ENCODE measurements around the gene HPS4. TPM values are rescaled to one million over a fixed set of nuclear protein-coding genes. Genes with fewer than 3 reads are reported as not detected.

HPS4 gene
- total RNA-seq, 1 donor from 2014 or later: 95.5 TPM

GRCh38 chr22:26487996-26488395, 4.4 kb upstream of the HPS4 start:
- Mint-ChIP-seq H3K9me3 (no peaks in the 10 kb centered on the region), H3K4me1 (peaks cover 13% of the 10 kb centered on the region), H3K27ac (no peak overlapping the region), H3K27me3 (ENCODE audit: insufficient read depth, low read depth) (no peaks in the 10 kb centered on the region), H3K36me3 (peaks cover 24% of the 10 kb centered on the region), H3K4me3 (no peak overlapping the region)
- no peak for DNase-seq (ENCODE audit: low spot score)
- peaks cover 9% of the 10 kb centered on the region for H3K4me1 ChIP-seq
- no peak overlapping the region for H3K27ac ChIP-seq
- H3K9ac ChIP-seq: no peak overlapping the region
- H3K36me3 ChIP-seq: peaks cover 9% of the 10 kb centered on the region
- H3F3A ChIP-seq (ENCODE audit: low read depth): peaks cover 25% of the 10 kb centered on the region
- H4K20me1 ChIP-seq (ENCODE audit: low read depth): no peaks in the 10 kb centered on the region
- TF ChIP-seq EZH2 (IDR thresholded peaks at IDR 0.05): no peak
- TF ChIP-seq, protein P1, sequence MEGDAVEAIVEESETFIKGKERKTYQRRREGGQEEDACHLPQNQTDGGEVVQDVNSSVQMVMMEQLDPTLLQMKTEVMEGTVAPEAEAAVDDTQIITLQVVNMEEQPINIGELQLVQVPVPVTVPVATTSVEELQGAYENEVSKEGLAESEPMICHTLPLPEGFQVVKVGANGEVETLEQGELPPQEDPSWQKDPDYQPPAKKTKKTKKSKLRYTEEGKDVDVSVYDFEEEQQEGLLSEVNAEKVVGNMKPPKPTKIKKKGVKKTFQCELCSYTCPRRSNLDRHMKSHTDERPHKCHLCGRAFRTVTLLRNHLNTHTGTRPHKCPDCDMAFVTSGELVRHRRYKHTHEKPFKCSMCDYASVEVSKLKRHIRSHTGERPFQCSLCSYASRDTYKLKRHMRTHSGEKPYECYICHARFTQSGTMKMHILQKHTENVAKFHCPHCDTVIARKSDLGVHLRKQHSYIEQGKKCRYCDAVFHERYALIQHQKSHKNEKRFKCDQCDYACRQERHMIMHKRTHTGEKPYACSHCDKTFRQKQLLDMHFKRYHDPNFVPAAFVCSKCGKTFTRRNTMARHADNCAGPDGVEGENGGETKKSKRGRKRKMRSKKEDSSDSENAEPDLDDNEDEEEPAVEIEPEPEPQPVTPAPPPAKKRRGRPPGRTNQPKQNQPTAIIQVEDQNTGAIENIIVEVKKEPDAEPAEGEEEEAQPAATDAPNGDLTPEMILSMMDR (IDR thresholded peaks at IDR 0.05): no peak
- TF ChIP-seq EZH2phosphoT487 (IDR thresholded peaks at IDR 0.05): no peak
- H3K4me3 ChIP-seq: no peak overlapping the region
- no peak overlapping the region for H3K4me2 ChIP-seq
- H2AFZ ChIP-seq (replicated peaks): no peak overlapping the region
- H3K27me3 ChIP-seq: no peaks in the 10 kb centered on the region
- H3K79me2 ChIP-seq (ENCODE audit: low read depth): peaks cover 30% of the 10 kb centered on the region
- no peaks in the 10 kb centered on the region for H3K9me3 ChIP-seq (ENCODE audit: low read depth)

DNA sequence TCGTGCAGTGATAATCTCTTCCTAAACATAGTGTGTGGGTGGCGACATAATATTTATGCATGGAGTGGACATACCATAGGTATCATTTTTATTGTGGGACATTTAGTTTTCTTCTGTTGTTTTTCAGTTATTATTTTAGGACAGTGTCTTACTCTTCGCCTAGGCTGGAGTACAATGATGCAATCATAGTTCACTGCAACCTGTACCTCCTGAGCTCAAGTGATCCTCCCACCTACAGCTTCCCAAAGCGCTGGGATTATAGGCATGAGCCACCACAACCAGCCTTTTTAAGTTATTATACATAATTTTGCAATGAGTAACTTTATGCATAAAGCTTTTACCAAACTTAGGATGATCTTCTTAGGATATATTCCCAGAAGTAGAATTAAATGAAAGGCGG, 2.8 kb upstream of the HPS4 start:
- H3K9ac ChIP-seq: no peak overlapping the region
- H3F3A ChIP-seq (ENCODE audit: low read depth): peaks cover 29% of the 10 kb centered on the region
- Mint-ChIP-seq H3K9me3 (no peaks in the 10 kb centered on the region), H3K4me1 (peaks cover 26% of the 10 kb centered on the region), H3K36me3 (peaks cover 20% of the 10 kb centered on the region), H3K27ac (no peak overlapping the region), H3K4me3 (no peak overlapping the region), H3K27me3 (ENCODE audit: insufficient read depth, low read depth) (no peaks in the 10 kb centered on the region)
- H3K4me3 ChIP-seq: no peak overlapping the region
- H3K27ac ChIP-seq: no peak overlapping the region
- H3K27me3 ChIP-seq: no peaks in the 10 kb centered on the region
- TF ChIP-seq EZH2 (IDR thresholded peaks at IDR 0.05) (no peak), EZH2phosphoT487 (IDR thresholded peaks at IDR 0.05) (no peak)
- TF ChIP-seq, protein P1 (IDR thresholded peaks at IDR 0.05): no peak
- peaks cover 46% of the 10 kb centered on the region for H3K79me2 ChIP-seq (ENCODE audit: low read depth)
- no peaks in the 10 kb centered on the region for H4K20me1 ChIP-seq (ENCODE audit: low read depth)
- peaks cover 8% of the 10 kb centered on the region for H3K36me3 ChIP-seq
- no peak overlapping the region for H3K4me2 ChIP-seq
- no peak overlapping the region for H2AFZ ChIP-seq (replicated peaks)
- no peaks in the 10 kb centered on the region for H3K9me3 ChIP-seq (ENCODE audit: low read depth)
- no peak for DNase-seq (ENCODE audit: low spot score)
- peaks cover 15% of the 10 kb centered on the region for H3K4me1 ChIP-seq

GRCh38 chr22:26485806-26486390, 2.3 kb upstream of the HPS4 start:
- Histone ChIP-seq H3K36me3 (peaks cover 3% of the 10 kb centered on the region), H3K4me2 (no peak overlapping the region), H3K4me3 (no peak overlapping the region), H3F3A (ENCODE audit: low read depth) (peaks cover 29% of the 10 kb centered on the region), H3K27me3 (no peaks in the 10 kb centered on the region), H3K9ac (no peak overlapping the region), H3K79me2 (ENCODE audit: low read depth) (peaks cover 51% of the 10 kb centered on the region), H3K27ac (no peak overlapping the region), H3K9me3 (ENCODE audit: low read depth) (no peaks in the 10 kb centered on the region), H3K4me1 (peaks cover 15% of the 10 kb centered on the region), H4K20me1 (ENCODE audit: low read depth) (no peaks in the 10 kb centered on the region), H2AFZ (replicated peaks) (no peak overlapping the region)
- Mint-ChIP-seq H3K27ac (no peak overlapping the region), H3K4me3 (no peak overlapping the region), H3K9me3 (no peaks in the 10 kb centered on the region), H3K4me1 (peaks cover 31% of the 10 kb centered on the region), H3K27me3 (ENCODE audit: insufficient read depth, low read depth) (no peaks in the 10 kb centered on the region), H3K36me3 (peaks cover 21% of the 10 kb centered on the region)
- DNase-seq (ENCODE audit: low spot score): no peak
- TF ChIP-seq EZH2phosphoT487 (IDR thresholded peaks at IDR 0.05) (no peak), EZH2 (IDR thresholded peaks at IDR 0.05) (no peak)
- TF ChIP-seq, protein P1 (IDR thresholded peaks at IDR 0.05): no peak
